B cell (primary cell): ENCODE data around the gene MED12L. TPM values are rescaled to one million over a fixed set of nuclear protein-coding genes. Genes with fewer than 3 reads are reported as not detected.

Experiments used
- ATAC-seq: fragments of 200-7000 bp; cut with Tn5 transposase; one replicate; pipeline ENCODE4 v1.10.0; 2021; ENCODE audit warnings: low read depth, mild to moderate bottlenecking, moderate number of reproducible peaks, moderate library complexity
- CTCF ChIA-PET: fragments of 350-600 bp; sonication (Branson Sonifier 250); formaldehyde crosslinking; loops from one replicate; lab custom pipeline; 2021; ENCODE audit warnings: antibody characterized with exemption, inconsistent platforms; lab: Charles Lee
- POLR2A ChIA-PET: fragments of 350-600 bp; sonication (Branson Sonifier 250); formaldehyde crosslinking; loops from one replicate; lab custom pipeline; 2021; ENCODE audit warnings: antibody characterized with exemption; lab: Charles Lee
- DNase-seq: peaks from one replicate; pipeline ENCODE4 v3.0.0; 2013
- H2AFZ ChIP-seq: 2 replicates; pipeline ENCODE4 v1.6.1; 2012; ENCODE audit warnings: mild to moderate bottlenecking, low read depth, low read length; ENCODE audit not compliant: insufficient read depth, poor library complexity, severe bottlenecking
- H3K27ac ChIP-seq, 2 donors: 1 replicate in 1 of 2; 2 replicates in 1 of 2; pipeline ENCODE4 v1.5.1; 2012 to 2013; ENCODE audit warnings: low read length in 2 of 2, mild to moderate bottlenecking in 2 of 2, moderate library complexity in 1 of 2
- H3K27me3 ChIP-seq, 4 experiments: fragments of 200-600 bp in 1 of 4; sonication (generic) in 1 of 4; replicated peaks in 1 of 4; 1 replicate in 2 of 4; 2 replicates in 2 of 4; pipeline versions ENCODE4 v1.6.1 to v1.7.0; 2013 to 2016; ENCODE audit warnings: low read length in 3 of 4, mild to moderate bottlenecking in 2 of 4, mixed read lengths in 1 of 4, moderate library complexity in 1 of 4; ENCODE audit not compliant: insufficient read depth in 4 of 4, control insufficient read depth in 3 of 4; ENCODE audit errors: control extremely low read depth in 1 of 4
- H3K36me3 ChIP-seq, 2 experiments: replicated peaks in 1 of 2; 1 replicate in 1 of 2; 2 replicates in 1 of 2; pipeline versions ENCODE4 v1.6.1 to v1.7.1; 2013; ENCODE audit warnings: low read length in 1 of 2; ENCODE audit not compliant: insufficient read depth in 2 of 2, control insufficient read depth in 1 of 2; ENCODE audit errors: control extremely low read depth in 1 of 2, extremely low read depth in 1 of 2
- H3K4me1 ChIP-seq, 2 donors: fragments of 200-600 bp in 1 of 2; sonication (generic) in 1 of 2; 1 replicate in 1 of 2; 2 replicates in 1 of 2; pipeline versions ENCODE4 v1.5.1 to v1.6.1; 2013 to 2017; ENCODE audit warnings: low read length in 2 of 2; ENCODE audit not compliant: control insufficient read depth in 2 of 2, insufficient read depth in 2 of 2
- H3K4me2 ChIP-seq: replicated peaks from 2 replicates; pipeline ENCODE3; 2012; ENCODE audit warnings: mild to moderate bottlenecking, low read depth, low read length; ENCODE audit not compliant: poor library complexity, severe bottlenecking
- H3K4me3 ChIP-seq, 5 experiments: fragments of 200-600 bp in 1 of 5; sonication (generic) in 1 of 5; 1 replicate in 3 of 5; 2 replicates in 2 of 5; pipeline versions ENCODE4 v1.5.1 to v1.7.0; 2011 to 2016; ENCODE audit warnings: low read length in 4 of 5, mild to moderate bottlenecking in 4 of 5, low read depth in 2 of 5, control low read depth in 1 of 5, moderate library complexity in 1 of 5; ENCODE audit not compliant: insufficient read depth in 1 of 5; ENCODE audit errors: control extremely low read depth in 1 of 5, extremely low read depth in 1 of 5
- H3K79me2 ChIP-seq: fragments of 200-600 bp; sonication (generic); one replicate; pipeline ENCODE4 v1.6.0; 2016; ENCODE audit warnings: low read length; ENCODE audit not compliant: control insufficient read depth, insufficient read depth
- H3K9ac ChIP-seq: fragments of 200-600 bp; sonication (generic); 2 replicates; pipeline ENCODE4 v1.6.1; 2017; ENCODE audit warnings: mild to moderate bottlenecking, low read length, moderate library complexity
- H3K9me3 ChIP-seq, 3 donors: one replicate each; pipeline versions ENCODE4 v1.6.1 to v1.7.1; 2013; ENCODE audit warnings: low read length in 2 of 3; ENCODE audit not compliant: control insufficient read depth in 2 of 3, insufficient read depth in 1 of 3; ENCODE audit errors: control extremely low read depth in 1 of 3
- H4K20me1 ChIP-seq: 2 replicates; pipeline ENCODE4 v1.6.0; 2012; ENCODE audit warnings: mild to moderate bottlenecking, low read length; ENCODE audit not compliant: insufficient read depth, control insufficient read depth, poor library complexity, severe bottlenecking
- H3K27ac Mint-ChIP-seq: one replicate; pipeline ENCODE4 v1.8.0; 2021; ENCODE audit warnings: mixed read lengths
- H3K27me3 Mint-ChIP-seq: one replicate; pipeline ENCODE4 v1.8.0; 2021; ENCODE audit warnings: mixed read lengths
- H3K4me1 Mint-ChIP-seq: one replicate; pipeline ENCODE4 v1.8.0; 2021; ENCODE audit warnings: mixed read lengths
- H3K4me3 Mint-ChIP-seq: one replicate; pipeline ENCODE4 v1.8.0; 2021; ENCODE audit warnings: mixed read lengths
- H3K9me3 Mint-ChIP-seq: one replicate; pipeline ENCODE4 v1.8.0; 2022; ENCODE audit warnings: mixed read lengths; ENCODE audit not compliant: insufficient read depth
- CTCF ChIP-seq: fragments of 200-600 bp; IDR thresholded peaks from one replicate; pipeline ENCODE4 v1.8.0; 2022; ENCODE audit warnings: antibody characterized with exemption, mild to moderate bottlenecking
- EZH2 ChIP-seq: IDR thresholded peaks from 2 replicates; pipeline ENCODE4 v1.6.1; 2012; ENCODE audit warnings: borderline replicate concordance, low read depth, mild to moderate bottlenecking, moderate library complexity, low read length; ENCODE audit not compliant: insufficient read depth, poor library complexity, severe bottlenecking
- WGBS: methylation state at CpG from one replicate; pipeline ENCODE4 v1.1.5; 2013; ENCODE audit warnings: missing lambda C conversion rate; ENCODE audit not compliant: insufficient coverage; 5-methylcytosine and 5-hydroxymethylcytosine counted together
- intact Hi-C: fragments of 100-400 bp; cut with micrococcal nuclease; formaldehyde crosslinking; loops from one replicate; pipeline ENCODE4 v1.10.0; 2022
- polyA plus RNA-seq: library from polyadenylated mRNA; depleted of rRNA; stranded (reverse); fragments of >200 nt; gene quantifications from 2 replicates; pipeline ENCODE4 v1.2.3, GENCODE V29; 2012
- total RNA-seq, 2 donors: library from RNA; stranded (reverse); fragments of 120-200 nt in 1 of 2; gene quantifications; 1 replicate in 1 of 2; 2 replicates in 1 of 2; pipeline versions ENCODE4 v1.2.3 to v1.2.4, GENCODE V29; 2013 to 2022

MED12L gene
- total and polyA plus RNA-seq, 2 donors (not counting 1 experiment from before 2014, with no cell fraction given): 0.07 to 0.30 TPM

GRCh38 chr3:151228666-151229040 lies 143.2 kb downstream of the MED12L start:
- H3K4me1 Mint-ChIP-seq: peaks cover 39% of the 10 kb centered on the region

More at GRCh38 chr3:151228666-151229040, 143.2 kb downstream of the MED12L start:
- Histone ChIP-seq H3K4me2 (peak overlapping the region; percentile 22), H3K9ac (no peak overlapping the region), H3K4me3 (no peak overlapping the region), H4K20me1 (no peaks in the 10 kb centered on the region), H3K27ac (peak overlapping the region; percentile 25 to 58), H3K36me3 (peaks cover 0 to 6% of the 10 kb centered on the region in 2 experiments), H3K9me3 (no peaks in the 10 kb centered on the region), H3K79me2 (peaks cover 14% of the 10 kb centered on the region), H3K4me1 (peaks cover 39 to 40% of the 10 kb centered on the region in 2 donors), H2AFZ (no peak overlapping the region), H3K27me3 (no peaks in the 10 kb centered on the region)
- Mint-ChIP-seq H3K9me3 (no peaks in the 10 kb centered on the region), H3K4me3 (no peak overlapping the region), H3K27me3 (no peaks in the 10 kb centered on the region), H3K27ac (peak overlapping the region; percentile 86)
- ATAC-seq: no peak
- ChIA-PET CTCF (interaction anchor here (0.5 to 12.2 kb wide), 35 partner anchors 8 to 1046 kb away, joined by 3 to 460 read pairs (median 6); partner anchors contain the start of gene P2RY14), POLR2A (interaction anchor here (1.3 to 4.3 kb wide), 2 partner anchors 37 to 51 kb away, joined by 3 to 52 read pairs; partner anchors contain the start of gene P2RY14)
- 58% methylated on average over 1 of the region's 1 CpG for WGBS
- peak; percentile 15 for DNase-seq
- intact Hi-C loops: loop anchor here (1.0 kb wide), 1 partner anchor 50 kb away; the partner anchor contains the start of gene P2RY14
- TF ChIP-seq CTCF: no peak
- no peak for TF ChIP-seq EZH2
